ENCODE results near the gene ZBTB43.

- no peak for TF ChIP-seq CTCF (IDR thresholded peaks at IDR 0.05)
- no peak for TF ChIP-seq POLR2A (IDR thresholded peaks at IDR 0.05)
These were observed 52.6 kb downstream of the ZBTB43 start for GRCh38 chr9:126857261-126857960.

Data from thyroid gland (tissue), 4 donors.